C4-2B (cell line): ENCODE measurements around the gene RRH.

Experiments used
- H3K27ac ChIP-seq: fragments of 450-650 bp; 2 replicates; pipeline ENCODE4 v1.5.1; 2017
- ZFX ChIP-seq: fragments of 450-650 bp; IDR thresholded peaks from 2 replicates; pipeline ENCODE4 v1.6.1; 2017
- TF ChIP-seq, protein P1 (sequence below): fragments of 450-650 bp; conservative IDR thresholded peaks from 2 replicates; pipeline ENCODE4 v1.5.1; 2017; ENCODE audit warnings: mild to moderate bottlenecking

Gene RRH

DNA sequence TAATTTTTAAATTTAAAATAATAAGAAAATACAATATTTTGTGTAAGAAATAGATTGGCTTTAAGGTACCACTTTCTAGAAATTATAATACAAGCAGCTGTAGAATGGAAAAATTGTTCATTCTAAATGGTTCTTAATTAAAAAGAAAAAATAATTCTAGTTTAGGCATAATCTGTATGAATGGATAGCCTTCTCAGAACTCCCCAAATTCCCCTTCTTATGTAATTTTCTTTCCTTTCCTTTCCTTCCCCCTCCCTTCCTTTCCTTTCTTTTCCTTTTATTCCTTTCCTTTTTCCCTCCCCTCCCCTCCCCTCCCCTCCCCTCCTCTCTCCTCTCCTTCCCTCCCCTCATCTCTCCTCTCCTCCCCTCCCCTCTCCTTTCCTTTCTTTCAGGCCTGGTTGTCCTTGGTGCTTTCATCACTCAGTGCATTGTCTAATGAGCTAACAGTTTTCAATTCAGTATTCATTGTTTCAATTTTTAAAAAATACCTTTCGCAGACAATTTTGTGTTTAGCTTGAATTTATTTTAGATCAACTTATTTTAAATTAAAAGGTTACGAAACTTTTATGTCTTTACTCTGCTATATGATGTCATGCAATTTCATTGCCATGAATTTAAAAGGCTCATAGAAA lies 49.0 kb downstream of the RRH start:
- TF ChIP-seq ZFX, result no peak
- no peak overlapping the region for H3K27ac ChIP-seq

DNA sequence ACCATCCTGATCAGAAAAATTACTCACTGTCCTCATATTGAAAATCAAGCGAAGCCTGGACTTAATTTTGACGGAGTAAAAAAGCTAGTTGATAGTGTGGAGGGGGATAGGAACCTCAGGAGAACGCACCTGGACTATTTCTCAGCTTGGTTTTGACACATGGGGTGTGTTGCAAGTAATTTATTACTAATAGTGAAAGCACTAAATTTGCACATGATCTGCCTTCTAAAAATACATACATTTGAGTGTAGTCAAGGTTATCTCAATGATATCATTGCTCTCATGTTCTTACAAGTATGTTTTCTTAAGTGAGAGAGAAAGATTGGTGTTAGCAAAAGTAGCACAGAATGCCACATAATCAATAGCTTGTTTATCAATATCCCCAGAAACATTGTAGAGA lies 49.6 kb downstream of the RRH start:
- H3K27ac ChIP-seq, result no peak overlapping the region
- TF ChIP-seq, protein P1, sequence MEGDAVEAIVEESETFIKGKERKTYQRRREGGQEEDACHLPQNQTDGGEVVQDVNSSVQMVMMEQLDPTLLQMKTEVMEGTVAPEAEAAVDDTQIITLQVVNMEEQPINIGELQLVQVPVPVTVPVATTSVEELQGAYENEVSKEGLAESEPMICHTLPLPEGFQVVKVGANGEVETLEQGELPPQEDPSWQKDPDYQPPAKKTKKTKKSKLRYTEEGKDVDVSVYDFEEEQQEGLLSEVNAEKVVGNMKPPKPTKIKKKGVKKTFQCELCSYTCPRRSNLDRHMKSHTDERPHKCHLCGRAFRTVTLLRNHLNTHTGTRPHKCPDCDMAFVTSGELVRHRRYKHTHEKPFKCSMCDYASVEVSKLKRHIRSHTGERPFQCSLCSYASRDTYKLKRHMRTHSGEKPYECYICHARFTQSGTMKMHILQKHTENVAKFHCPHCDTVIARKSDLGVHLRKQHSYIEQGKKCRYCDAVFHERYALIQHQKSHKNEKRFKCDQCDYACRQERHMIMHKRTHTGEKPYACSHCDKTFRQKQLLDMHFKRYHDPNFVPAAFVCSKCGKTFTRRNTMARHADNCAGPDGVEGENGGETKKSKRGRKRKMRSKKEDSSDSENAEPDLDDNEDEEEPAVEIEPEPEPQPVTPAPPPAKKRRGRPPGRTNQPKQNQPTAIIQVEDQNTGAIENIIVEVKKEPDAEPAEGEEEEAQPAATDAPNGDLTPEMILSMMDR, result no peak
- no peak for TF ChIP-seq ZFX

DNA sequence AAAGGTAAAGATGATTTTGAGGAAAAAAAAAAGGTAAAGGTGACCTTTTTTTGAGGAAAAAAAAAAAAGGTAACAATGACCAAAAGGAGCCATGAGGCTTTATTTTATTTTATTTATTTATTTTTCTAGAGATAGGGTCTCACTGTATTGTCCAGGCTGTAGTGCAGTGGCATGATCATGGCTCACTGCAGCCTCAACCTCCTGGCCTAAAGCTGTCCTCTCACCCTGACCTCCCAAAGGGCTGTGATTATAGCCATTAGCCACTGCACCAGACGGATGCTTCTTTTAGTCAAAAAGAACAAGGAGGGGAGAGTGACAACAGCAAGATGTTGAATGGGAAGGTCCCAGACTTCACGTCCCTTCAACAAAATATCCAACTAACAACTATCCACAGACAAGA lies 50.6 kb downstream of the RRH start:
- TF ChIP-seq, protein P1, result no peak
- TF ChIP-seq ZFX, result no peak
- no peak overlapping the region for H3K27ac ChIP-seq

DNA sequence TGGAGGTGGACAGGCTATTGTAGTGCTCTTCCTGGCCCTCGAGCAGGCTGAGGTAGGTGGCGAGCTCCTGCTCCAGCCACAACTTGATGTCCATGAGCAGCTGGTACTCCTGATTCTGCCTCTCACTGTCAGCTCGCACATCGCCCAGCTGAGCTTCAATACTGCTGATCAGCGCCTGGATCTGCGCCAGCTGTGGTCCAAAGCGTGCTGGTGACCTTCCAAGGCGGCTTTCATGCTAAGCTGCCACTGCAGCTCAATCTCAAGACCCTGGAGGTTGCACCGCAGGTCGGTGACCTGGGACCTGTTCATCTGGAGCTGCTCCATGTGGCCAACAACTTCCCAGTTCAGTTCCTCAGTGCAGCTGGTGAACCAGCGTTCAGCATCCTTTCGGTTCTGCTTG lies 51.3 kb downstream of the RRH start:
- peak overlapping the region; percentile 6; the same call in 1 of the 2 replicates for H3K27ac ChIP-seq
- no peak for TF ChIP-seq ZFX
- TF ChIP-seq, protein P1, result no peak

GRCh38 chr4:109879636-109880314 lies 52.0 kb downstream of the RRH start:
- no peak overlapping the region for H3K27ac ChIP-seq
- TF ChIP-seq ZFX, result no peak
- TF ChIP-seq, protein P1, result no peak

- TF ChIP-seq ZFX, result no peak
- TF ChIP-seq, protein P1, result no peak
- H3K27ac ChIP-seq, result no peak overlapping the region
These were observed 58.5 kb downstream of the RRH start for GRCh38 chr4:109886303-109886702.

- TF ChIP-seq ZFX, result no peak
- TF ChIP-seq, protein P1, result no peak
These were observed 59.3 kb downstream of the RRH start for GRCh38 chr4:109887071-109887470.

GRCh38 chr4:109890076-109890475 lies 62.3 kb downstream of the RRH start:
- no peak for TF ChIP-seq ZFX
- TF ChIP-seq, protein P1, result no peak
- no peak overlapping the region for H3K27ac ChIP-seq

More at GRCh38 chr4:109887071-109887470, 59.3 kb downstream of the RRH start:
- H3K27ac ChIP-seq, result no peak overlapping the region
